NCI-H774 (cell line): ENCODE measurements around the gene DNAH5.
"Not testable (repeated sequence)": the region's sequence is repeated elsewhere in the genome, so short reads cannot be mapped to it uniquely, and the experiment has no call there.

ENCODE experiments used
- DNase-seq: peaks from one replicate; lab custom pipeline; 2025; lab: John Stamatoyannopoulos, UW

DNAH5 gene

GRCh38 chr5:13843175-13843846 lies 101.2 kb downstream of the DNAH5 start:
- no peak for DNase-seq

- DNase-seq = no peak
These were observed 111.0 kb downstream of the DNAH5 start for GRCh38 chr5:13833440-13833839.

- no peak for DNase-seq
These were observed 113.1 kb downstream of the DNAH5 start for GRCh38 chr5:13831351-13831750.

- DNase-seq = no peak
These were observed 114.0 kb downstream of the DNAH5 start for GRCh38 chr5:13830536-13830935.

GRCh38 chr5:13821366-13821765 lies 123.1 kb downstream of the DNAH5 start:
- no peak for DNase-seq

GRCh38 chr5:13816126-13816525 lies 128.4 kb downstream of the DNAH5 start:
- no peak for DNase-seq

- no peak for DNase-seq
These were observed 130.2 kb downstream of the DNAH5 start for GRCh38 chr5:13814301-13814700.

GRCh38 chr5:13809921-13810320 lies 134.6 kb downstream of the DNAH5 start:
- DNase-seq = no peak

- DNase-seq = no peak
These were observed 140.2 kb downstream of the DNAH5 start for GRCh38 chr5:13804336-13804735.

- DNase-seq = not testable (repeated sequence)
These were observed 145.9 kb downstream of the DNAH5 start for GRCh38 chr5:13798569-13798968.

GRCh38 chr5:13785781-13786415 lies 158.6 kb downstream of the DNAH5 start:
- DNase-seq = no peak

GRCh38 chr5:13783726-13784125 lies 160.8 kb downstream of the DNAH5 start:
- no peak for DNase-seq

GRCh38 chr5:13780081-13780480 lies 164.4 kb downstream of the DNAH5 start:
- DNase-seq = no peak

- DNase-seq = no peak
These were observed 170.8 kb downstream of the DNAH5 start for GRCh38 chr5:13773649-13774048.

GRCh38 chr5:13771011-13771571 lies 173.4 kb downstream of the DNAH5 start:
- DNase-seq = no peak

GRCh38 chr5:13766236-13766635 lies 178.3 kb downstream of the DNAH5 start:
- no peak for DNase-seq

- DNase-seq = no peak
These were observed 180.8 kb downstream of the DNAH5 start for GRCh38 chr5:13763719-13764118.

- DNase-seq = no peak
These were observed 194.7 kb downstream of the DNAH5 start for GRCh38 chr5:13749766-13750165.

- DNase-seq = no peak
These were observed 198.5 kb downstream of the DNAH5 start for GRCh38 chr5:13746026-13746425.

GRCh38 chr5:13745508-13745907 lies 199.0 kb downstream of the DNAH5 start:
- DNase-seq = no peak

GRCh38 chr5:13740471-13740870 lies 204.0 kb downstream of the DNAH5 start:
- DNase-seq = no peak

GRCh38 chr5:13739479-13739878 lies 205.0 kb downstream of the DNAH5 start:
- DNase-seq = no peak

- DNase-seq = no peak
These were observed 208.8 kb downstream of the DNAH5 start for GRCh38 chr5:13735691-13736090.
